HG02642 (cell line): ENCODE measurements around the gene MAP4K3.

Experiments used
- ATAC-seq: cut with Tn5 transposase; IDR thresholded peaks from one replicate; pipeline ENCODE4 v1.9.1; 2021; ENCODE audit warnings: mild to moderate bottlenecking; ENCODE audit not compliant: unreplicated experiment, poor library complexity

MAP4K3 gene

DNA sequence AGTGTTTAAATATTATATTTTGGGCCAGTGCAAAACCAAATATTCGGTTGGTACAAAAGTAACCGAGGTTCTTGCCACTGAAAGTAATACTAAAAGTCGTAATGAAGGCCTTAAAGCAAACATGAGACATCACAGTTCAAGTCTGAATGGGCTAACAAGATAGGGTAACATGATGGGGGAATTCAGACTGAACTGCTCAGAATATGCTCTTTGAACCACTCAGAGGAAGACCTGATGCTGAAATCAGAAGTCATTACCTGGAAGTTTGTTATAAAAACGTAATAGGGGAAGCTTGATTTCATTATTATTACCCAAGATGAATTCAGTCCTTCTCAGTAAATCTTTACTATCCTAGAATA, 219.9 kb downstream of the MAP4K3 start:
- ATAC-seq, result no peak

DNA sequence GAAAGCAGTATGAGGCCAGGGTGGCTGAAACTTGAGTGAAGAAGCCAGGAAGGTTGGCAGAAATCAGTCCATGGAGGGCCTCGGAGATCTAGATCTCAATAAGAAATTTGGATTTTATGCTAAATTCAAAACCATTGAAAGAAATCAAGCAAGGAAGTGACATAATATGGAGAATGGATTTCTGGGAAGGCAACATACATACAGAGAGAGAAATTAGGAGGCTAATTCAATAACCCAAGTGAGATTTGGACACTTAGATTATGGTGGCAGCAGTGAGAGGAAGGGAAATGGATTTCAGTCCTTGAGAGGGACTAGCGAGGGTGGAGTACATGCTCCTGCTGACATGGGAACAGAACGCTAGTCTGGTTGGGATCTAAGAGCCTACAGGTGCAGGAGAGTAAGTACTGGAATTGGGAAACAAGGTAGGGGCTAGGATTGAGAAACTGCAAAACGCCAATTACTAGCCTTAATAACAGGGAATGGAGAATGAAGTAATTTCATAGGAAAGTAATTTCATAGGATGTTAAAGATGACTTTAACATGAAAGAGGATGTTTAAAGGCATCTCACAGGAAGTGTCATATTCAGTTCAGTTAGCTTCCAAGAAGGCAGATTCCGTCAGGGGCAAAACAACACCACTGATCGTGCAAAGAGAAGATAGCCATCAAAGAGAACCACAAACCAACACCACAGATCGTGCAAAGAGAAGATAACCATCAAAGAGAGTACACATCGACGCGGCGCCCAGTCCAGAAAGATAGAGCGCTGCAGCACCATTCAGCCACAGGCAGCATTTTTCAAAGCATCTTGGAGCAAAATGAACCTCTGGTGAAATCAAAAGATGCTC, 220.5 kb downstream of the MAP4K3 start:
- ATAC-seq, result no peak

DNA sequence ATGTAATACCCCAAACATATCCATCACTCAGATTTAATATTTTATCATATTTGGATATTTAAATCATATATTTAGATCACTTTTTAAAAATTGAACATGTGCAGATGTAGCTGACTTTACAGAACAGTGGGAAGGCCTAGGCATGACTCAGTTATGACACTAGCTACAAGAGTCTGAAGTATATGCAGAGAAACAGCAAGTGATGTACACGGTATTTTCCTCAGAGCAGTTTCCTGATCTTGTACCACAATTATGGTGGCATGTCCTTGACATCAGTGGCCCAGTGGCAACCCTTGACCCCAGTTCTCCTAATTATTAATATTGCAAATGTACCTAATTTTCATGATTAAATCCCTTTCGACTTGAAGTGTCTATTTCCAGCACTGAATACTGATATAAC, 221.5 kb downstream of the MAP4K3 start:
- no peak for ATAC-seq

DNA sequence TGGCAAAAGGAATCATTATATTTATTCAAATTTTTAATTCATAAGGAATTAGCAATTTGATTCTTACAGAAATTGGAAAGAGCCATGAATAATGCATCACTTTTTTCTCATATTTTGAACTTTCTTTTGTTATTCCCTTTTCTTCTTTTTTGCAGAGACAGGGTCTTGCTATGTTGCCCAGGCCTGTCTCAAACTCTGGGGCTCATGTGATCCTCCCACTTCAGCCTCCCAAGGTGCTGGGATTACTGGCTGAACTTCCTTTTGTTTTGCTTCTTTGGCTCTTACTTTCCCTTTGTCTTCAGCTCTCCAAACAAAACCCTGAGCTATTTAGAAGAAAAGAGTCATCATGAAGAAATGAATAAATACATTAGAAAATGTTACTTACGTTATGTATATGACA, 224.1 kb downstream of the MAP4K3 start:
- ATAC-seq, result no peak

GRCh38 chr2:39210846-39211245, 226.2 kb downstream of the MAP4K3 start:
- no peak for ATAC-seq

DNA sequence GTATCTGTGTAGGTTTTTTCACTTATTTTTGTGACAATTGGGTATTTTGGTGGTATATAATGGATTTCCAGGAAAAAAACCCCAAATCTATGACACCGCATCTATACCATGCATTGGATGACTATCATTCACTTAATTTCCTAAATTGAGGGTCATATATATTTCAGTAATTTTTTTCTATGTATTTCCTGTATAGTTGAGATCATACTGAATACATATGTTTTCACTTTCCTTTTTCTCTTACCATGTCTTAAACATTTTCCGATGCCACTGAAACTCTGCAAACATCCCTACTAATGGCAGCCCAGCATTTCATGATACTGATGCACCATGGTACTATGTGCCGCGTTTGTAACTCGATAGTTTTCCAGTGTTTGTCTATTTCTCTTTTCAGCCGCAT, 233.7 kb downstream of the MAP4K3 start:
- ATAC-seq, result no peak

GRCh38 chr2:39202639-39203369, 234.3 kb downstream of the MAP4K3 start:
- ATAC-seq, result no peak
